HAP-1 (cell line): Measurements from ENCODE around the gene SEMA3G.
A peak's percentile ranks its signal among the peaks of the same experiment; 100 is the strongest.

ENCODE experiments used
- DNase-seq, 2 experiments: peaks; one replicate each; pipeline ENCODE4 v3.0.0-alpha.2; 2016 to 2020; ENCODE audit warnings: low spot score in 2 of 2
- H3K27me3 ChIP-seq: fragments of 250-450 bp; sonication (Bioruptor Pico); 2 replicates; pipeline ENCODE4 v1.5.1; 2020; ENCODE audit warnings: low read depth, mild to moderate bottlenecking, moderate library complexity
- H3K36me3 ChIP-seq: fragments of 250-450 bp; sonication (Bioruptor Pico); replicated peaks from 2 replicates; pipeline ENCODE4 v1.5.1; 2020; ENCODE audit warnings: mild to moderate bottlenecking
- H3K4me1 ChIP-seq: fragments of 250-450 bp; sonication (Bioruptor Pico); 2 replicates; pipeline ENCODE4 v1.5.1; 2020; ENCODE audit warnings: mild to moderate bottlenecking
- H3K4me3 ChIP-seq: fragments of 250-450 bp; sonication (Bioruptor Pico); 2 replicates; pipeline ENCODE4 v1.5.1; 2020; ENCODE audit warnings: mild to moderate bottlenecking, moderate library complexity
- H3K9me3 ChIP-seq: fragments of 250-450 bp; sonication (Bioruptor Pico); 2 replicates; pipeline ENCODE4 v1.5.1; 2020; ENCODE audit warnings: mild to moderate bottlenecking, moderate library complexity
- in situ Hi-C: fragments of 300-500 bp; cut with MboI; formaldehyde crosslinking; loops from 3 replicates; pipeline ENCODE4 v1.14.3; 2020; ENCODE audit warnings: low sequenced_read_pairs, inconsistent platforms, mixed read lengths

Gene SEMA3G

DNA sequence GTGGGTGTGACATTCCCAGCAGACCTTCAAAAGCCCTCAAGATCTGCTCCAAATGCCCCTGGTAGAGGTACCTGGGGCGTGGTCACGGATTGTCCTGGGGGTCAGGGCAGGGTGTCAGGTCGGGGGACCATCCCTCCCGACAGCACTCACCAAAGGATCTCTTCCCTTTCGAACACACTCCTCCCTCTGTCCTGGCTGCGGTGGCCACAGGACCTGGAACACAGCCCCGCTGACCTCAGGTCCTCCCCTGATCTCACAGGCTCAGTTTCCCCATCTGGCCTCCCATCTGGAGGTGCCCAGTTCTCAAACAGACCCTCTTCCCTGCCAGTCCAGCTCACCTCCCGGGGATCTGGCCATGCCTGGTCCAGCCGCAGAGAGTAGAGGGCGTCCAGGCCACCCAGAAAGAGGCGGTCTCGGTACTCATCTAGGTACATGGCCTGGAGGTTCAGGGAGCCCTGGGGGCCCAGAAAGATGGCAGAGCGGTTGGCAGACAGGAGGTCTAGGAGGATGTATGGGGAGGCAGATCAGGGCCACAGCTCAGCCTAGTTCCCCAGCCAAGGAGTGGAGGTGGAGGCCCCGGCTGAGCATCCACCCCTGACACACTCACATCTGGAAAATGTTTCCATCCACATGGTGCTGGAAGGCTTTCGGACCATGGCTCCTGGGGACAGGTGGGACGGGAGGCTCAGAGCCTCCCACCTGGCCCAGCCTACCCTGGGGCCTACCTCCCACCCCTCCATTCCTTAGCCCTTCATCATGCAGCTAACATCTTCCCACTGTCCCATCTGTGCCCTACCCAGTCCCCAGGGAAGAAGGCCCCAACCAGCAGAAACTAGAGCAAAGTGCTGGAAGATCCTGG lies 2.3 kb downstream of the SEMA3G start:
- Histone ChIP-seq H3K36me3 (no peaks in the 10 kb centered on the region), H3K4me3 (no peak overlapping the region), H3K4me1 (no peaks in the 10 kb centered on the region), H3K9me3 (no peaks in the 10 kb centered on the region), H3K27me3 (no peaks in the 10 kb centered on the region)
- in situ Hi-C loops = loop anchor here (5.0 kb wide), 1 partner anchor 210 kb away; no protein-coding TSS in a partner anchor
- DNase-seq = no peak

DNA sequence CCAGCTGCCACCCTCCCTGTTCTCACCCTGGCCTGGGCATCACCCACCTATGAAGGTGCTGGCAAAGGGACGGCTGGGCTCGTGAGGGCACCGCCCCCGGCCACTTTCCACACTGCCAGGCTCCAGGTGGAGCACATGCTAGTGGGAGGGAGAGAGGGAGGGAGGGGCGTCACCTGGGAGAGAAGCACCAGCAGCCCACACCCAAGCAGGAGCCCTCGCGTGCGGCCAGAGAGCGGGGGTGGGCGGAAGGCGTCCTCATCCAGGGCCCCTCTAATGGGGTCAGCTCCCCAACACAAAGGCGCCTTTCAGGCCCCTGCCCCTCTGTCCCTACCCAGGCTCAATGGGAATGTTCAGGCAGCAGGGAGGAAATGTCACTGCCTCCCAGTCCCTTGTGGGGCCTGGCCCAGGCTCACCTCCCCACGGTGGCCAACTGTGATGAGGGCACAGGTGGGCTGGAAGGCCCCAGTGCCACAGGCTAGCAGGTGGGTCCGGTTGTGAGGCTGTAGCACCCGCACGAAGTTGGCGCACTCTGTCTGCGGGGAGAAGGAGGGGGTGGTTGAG lies 3.1 kb downstream of the SEMA3G start:
- no peak for DNase-seq

GRCh38 chr3:52441091-52441771 lies 3.7 kb downstream of the SEMA3G start:
- in situ Hi-C loops = loop anchor here (5.0 kb wide), 1 partner anchor 209 kb away; no protein-coding TSS in a partner anchor

More for the DNA sequence above, 3.1 kb downstream of the SEMA3G start:
- in situ Hi-C loops = loop anchor here (5.0 kb wide), 1 partner anchor 210 kb away; no protein-coding TSS in a partner anchor
- Histone ChIP-seq H3K36me3 (no peaks in the 10 kb centered on the region), H3K4me1 (no peaks in the 10 kb centered on the region), H3K27me3 (no peaks in the 10 kb centered on the region), H3K9me3 (no peaks in the 10 kb centered on the region), H3K4me3 (no peak overlapping the region)

DNA sequence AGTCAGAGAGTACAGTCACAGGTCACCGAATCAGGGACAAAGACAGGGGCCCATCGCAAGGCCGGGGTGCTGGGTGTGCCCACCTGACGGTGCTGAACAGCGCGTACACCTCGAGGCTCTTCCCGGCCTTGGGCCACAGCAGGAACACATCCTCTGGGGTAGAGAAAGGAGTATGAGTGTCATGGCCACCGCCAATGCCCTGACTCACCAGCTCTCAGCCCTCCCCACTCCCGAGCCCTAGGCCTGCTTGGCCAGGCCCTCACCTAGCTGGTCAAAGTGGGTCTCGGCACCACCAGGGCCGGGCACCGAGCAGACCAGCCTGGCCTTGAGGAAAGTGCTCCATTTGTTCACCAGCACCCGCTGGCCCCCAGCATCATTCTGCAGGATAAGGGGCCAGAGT lies 4.2 kb downstream of the SEMA3G start:
- no peaks in the 10 kb centered on the region for H3K27me3 ChIP-seq
- no peak for DNase-seq
- H3K36me3 ChIP-seq = no peaks in the 10 kb centered on the region

More at GRCh38 chr3:52441091-52441771, 3.7 kb downstream of the SEMA3G start:
- Histone ChIP-seq H3K36me3 (no peaks in the 10 kb centered on the region), H3K4me1 (no peaks in the 10 kb centered on the region), H3K27me3 (no peaks in the 10 kb centered on the region), H3K4me3 (no peak overlapping the region), H3K9me3 (no peaks in the 10 kb centered on the region)
- peak in 1 of 2 experiments; percentile 6 for DNase-seq

DNA sequence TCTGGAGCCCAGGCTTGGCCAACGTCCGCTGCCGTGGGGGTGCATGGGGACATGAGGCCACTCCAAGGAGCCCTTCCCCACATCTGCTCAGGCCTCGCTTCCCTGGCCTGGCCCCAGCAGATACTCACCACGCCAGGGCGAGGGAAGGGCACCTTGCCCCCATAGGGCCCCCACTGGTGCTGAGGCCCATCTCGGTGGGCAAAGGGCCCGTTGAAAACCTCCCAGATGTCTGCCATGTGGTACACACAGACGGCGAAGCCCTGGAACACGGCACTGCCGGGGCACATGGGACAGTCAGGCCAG lies 4.7 kb downstream of the SEMA3G start:
- H3K4me1 ChIP-seq = no peaks in the 10 kb centered on the region
- H3K9me3 ChIP-seq = no peaks in the 10 kb centered on the region
- no peaks in the 10 kb centered on the region for H3K27me3 ChIP-seq
- H3K4me3 ChIP-seq = no peak overlapping the region
- H3K36me3 ChIP-seq = no peaks in the 10 kb centered on the region
- in situ Hi-C loops = loop anchor here (5.0 kb wide), 1 partner anchor 208 kb away; no protein-coding TSS in a partner anchor
- DNase-seq = no peak

More for the DNA sequence above, 4.2 kb downstream of the SEMA3G start:
- H3K4me3 ChIP-seq = no peak overlapping the region
- in situ Hi-C loops = loop anchor here (5.0 kb wide), 1 partner anchor 208 kb away; no protein-coding TSS in a partner anchor
- H3K9me3 ChIP-seq = no peaks in the 10 kb centered on the region
- no peaks in the 10 kb centered on the region for H3K4me1 ChIP-seq

- in situ Hi-C loops = loop anchor here (5.0 kb wide), 1 partner anchor 207 kb away; no protein-coding TSS in a partner anchor
- H3K36me3 ChIP-seq = no peaks in the 10 kb centered on the region
- no peaks in the 10 kb centered on the region for H3K9me3 ChIP-seq
- no peaks in the 10 kb centered on the region for H3K4me1 ChIP-seq
- H3K27me3 ChIP-seq = no peaks in the 10 kb centered on the region
- no peak overlapping the region for H3K4me3 ChIP-seq
- DNase-seq = peak in 1 of 2 experiments; percentile 7
Observed at GRCh38 chr3:52439426-52440248, 5.3 kb downstream of the SEMA3G start.

DNA sequence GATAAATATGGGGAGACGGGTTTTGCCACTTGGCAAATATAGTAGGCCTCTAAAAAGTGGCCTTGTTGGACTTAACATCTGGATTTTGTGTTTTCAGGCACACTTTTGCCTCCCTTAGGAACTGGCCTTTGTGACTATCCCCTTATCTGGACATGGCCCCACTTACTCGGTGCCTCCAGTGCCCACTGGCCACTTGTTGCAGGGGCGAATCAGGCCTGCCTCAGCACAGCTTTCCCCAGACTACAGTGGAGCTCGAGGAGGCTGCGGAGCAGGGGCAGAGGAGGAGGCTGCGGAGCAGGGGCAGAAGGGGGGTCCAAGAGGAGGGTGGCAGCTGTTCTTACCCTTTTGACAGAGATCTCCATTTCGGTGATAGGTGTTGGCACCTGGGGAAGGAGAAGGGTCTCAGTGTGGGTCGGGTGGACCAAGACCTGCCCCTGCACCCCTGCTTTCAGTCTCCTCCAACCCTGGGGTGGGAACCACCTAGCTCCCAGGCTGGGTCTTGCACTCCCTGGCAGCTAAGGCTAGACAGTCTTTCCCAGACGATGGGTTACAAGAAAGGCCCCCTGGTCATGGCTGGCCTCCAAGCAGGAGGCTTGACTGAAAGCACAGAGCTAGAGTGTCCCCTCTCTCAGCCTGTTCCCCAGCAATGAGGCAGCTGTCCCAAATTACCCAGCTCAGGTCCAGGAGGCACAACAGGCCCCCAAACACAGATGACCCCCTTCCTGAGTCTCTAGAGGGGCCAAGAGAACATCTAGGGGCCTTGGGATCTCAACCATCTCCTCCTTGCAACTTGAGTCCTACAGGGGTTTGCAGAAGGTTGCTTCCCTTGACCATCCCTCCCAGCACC lies 6.1 kb downstream of the SEMA3G start:
- no peaks in the 10 kb centered on the region for H3K36me3 ChIP-seq
- DNase-seq = peak in 1 of 2 experiments; percentile 5
- in situ Hi-C loops = no loop called here
- no peaks in the 10 kb centered on the region for H3K4me1 ChIP-seq
- H3K27me3 ChIP-seq = no peaks in the 10 kb centered on the region
- no peaks in the 10 kb centered on the region for H3K9me3 ChIP-seq
- no peak overlapping the region for H3K4me3 ChIP-seq

DNA sequence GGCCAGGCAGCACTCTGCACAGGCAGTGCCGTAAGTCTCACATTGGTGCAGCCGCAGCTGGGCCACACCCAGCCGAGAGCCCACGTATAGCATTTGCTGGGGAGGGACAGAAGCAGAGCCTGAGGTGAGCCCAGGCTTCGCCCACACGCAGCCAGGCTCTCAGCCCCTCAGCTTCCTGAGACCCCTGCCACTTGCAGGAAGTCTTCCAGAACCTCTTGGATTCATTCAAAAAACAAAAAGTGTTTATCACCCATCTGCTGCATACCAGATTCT lies 6.9 kb downstream of the SEMA3G start:
- Histone ChIP-seq H3K27me3 (no peaks in the 10 kb centered on the region), H3K4me1 (no peaks in the 10 kb centered on the region), H3K36me3 (no peaks in the 10 kb centered on the region), H3K4me3 (no peak overlapping the region), H3K9me3 (no peaks in the 10 kb centered on the region)
- no peak for DNase-seq
- in situ Hi-C loops = no loop called here

GRCh38 chr3:52437326-52438103 lies 7.4 kb downstream of the SEMA3G start:
- H3K4me3 ChIP-seq = no peak overlapping the region
- no peaks in the 10 kb centered on the region for H3K36me3 ChIP-seq
- peak in 1 of 2 experiments; percentile 4 for DNase-seq
- no peaks in the 10 kb centered on the region for H3K27me3 ChIP-seq
- no peaks in the 10 kb centered on the region for H3K9me3 ChIP-seq
- H3K4me1 ChIP-seq = no peaks in the 10 kb centered on the region
- in situ Hi-C loops = no loop called here

DNA sequence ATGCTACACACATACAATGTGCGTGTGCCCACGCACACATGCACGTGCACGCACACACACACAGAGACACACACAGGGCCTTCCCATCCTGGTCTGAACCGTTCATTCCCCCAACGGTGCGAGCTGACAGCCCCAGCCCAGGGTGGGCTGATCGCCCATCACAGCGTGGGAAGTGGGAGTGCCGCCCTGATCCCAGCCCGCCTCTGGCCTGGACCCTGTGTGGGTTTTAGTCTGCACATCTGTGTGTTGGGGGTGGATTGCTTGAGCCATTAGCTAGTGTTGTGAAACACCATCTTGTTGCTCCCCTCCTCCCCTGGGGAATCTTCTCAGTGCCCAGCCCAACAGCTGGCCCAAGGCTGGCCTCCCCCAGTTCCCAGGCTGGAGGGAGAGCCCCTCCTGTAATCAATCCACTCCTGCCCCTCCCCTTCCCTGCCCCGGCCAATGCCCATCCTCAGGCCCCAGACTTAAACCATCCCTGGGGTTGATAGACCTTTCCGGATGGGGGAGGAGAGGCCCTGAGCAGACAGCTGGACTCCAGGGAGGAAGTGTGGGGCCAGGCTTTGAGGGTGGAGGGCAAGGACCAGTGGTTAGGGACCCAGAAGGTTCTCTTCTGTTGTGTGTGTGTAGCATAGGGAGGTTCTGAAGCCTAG lies 8.3 kb downstream of the SEMA3G start:
- no peaks in the 10 kb centered on the region for H3K9me3 ChIP-seq
- in situ Hi-C loops = no loop called here
- H3K4me3 ChIP-seq = no peak overlapping the region
- no peaks in the 10 kb centered on the region for H3K36me3 ChIP-seq
- peak in 1 of 2 experiments; percentile 7 for DNase-seq
- H3K4me1 ChIP-seq = no peaks in the 10 kb centered on the region
- no peaks in the 10 kb centered on the region for H3K27me3 ChIP-seq

- no peaks in the 10 kb centered on the region for H3K9me3 ChIP-seq
- H3K27me3 ChIP-seq = no peaks in the 10 kb centered on the region
- in situ Hi-C loops = no loop called here
- no peak for DNase-seq
- H3K4me1 ChIP-seq = no peaks in the 10 kb centered on the region
- no peak overlapping the region for H3K4me3 ChIP-seq
- H3K36me3 ChIP-seq = no peaks in the 10 kb centered on the region
Observed at GRCh38 chr3:52435246-52436101, 9.4 kb downstream of the SEMA3G start.
